Stimulated activated CD8-positive, alpha-beta memory T cell treated with anti-CD3 and anti-CD28 coated beads, Interleukin-2, amount 100 ng/mL, for 48 hours (primary cell): ENCODE data around the gene ZNF76.
A peak's percentile ranks its signal among the peaks of the same experiment; 100 is the strongest.
"Not testable (repeated sequence)": the region's sequence is repeated elsewhere in the genome, so short reads cannot be mapped to it uniquely, and the experiment has no call there.

Experiments used
- DNase-seq, 2 donors: peaks; one replicate each; pipeline ENCODE4 v3.0.0-alpha.2; 2020; ENCODE audit warnings: low read depth in 2 of 2

The ZNF76 gene

GRCh38 chr6:35328965-35329364 lies 69.4 kb downstream of the ZNF76 start:
- DNase-seq: not testable (repeated sequence)

GRCh38 chr6:35330541-35331119 lies 71.1 kb downstream of the ZNF76 start:
- no peak for DNase-seq

DNA sequence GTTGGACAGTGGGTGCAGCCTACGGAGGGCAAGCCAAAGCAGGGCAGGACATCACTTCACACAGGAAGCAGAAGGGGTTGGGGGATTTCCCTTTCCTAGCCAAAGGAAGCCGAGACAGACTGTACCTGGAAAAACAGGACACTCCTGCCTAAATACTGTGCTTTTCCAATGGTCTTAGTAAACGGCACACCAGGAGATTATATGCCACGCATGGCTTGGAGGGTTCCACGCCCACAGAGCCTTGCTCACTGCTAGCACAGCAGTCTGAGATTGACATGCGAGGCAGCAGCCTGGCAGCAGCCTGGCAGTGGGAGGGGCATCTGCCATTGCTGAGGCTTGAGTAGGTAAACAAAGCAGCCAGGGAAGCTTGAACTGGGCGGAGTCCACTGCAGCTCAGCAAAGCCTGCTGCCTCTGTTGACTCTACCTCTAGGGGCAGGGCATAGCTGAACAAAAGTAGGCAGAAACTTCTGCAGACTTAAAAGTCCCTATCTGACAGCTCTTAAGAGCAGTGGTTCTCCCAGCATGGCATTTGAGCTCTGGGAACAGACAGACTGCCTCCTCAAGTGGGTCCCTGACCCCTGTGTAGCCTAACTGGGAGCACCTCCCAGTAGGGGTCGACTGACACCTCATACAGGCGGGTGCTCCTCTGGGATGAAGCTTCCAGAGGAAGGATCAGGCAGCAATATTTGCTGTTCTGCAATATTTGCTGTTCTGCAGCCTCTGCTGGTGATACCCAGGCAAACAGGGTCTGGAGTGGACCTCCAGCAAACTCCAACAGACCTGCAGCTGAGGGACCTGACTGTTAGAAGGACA lies 72.7 kb downstream of the ZNF76 start:
- DNase-seq: peak in 1 of 2 donors; percentile 24

- DNase-seq: no peak
Observed at GRCh38 chr6:35341557-35341956, 82.0 kb downstream of the ZNF76 start.

GRCh38 chr6:35342258-35343091 lies 82.9 kb downstream of the ZNF76 start, which contains the start of gene PPARD:
TSS of gene PPARD (plus strand) at chr6:35342558. CDS start at chr6:35411088, 68,530 bp downstream.
- DNase-seq: peak; percentile 97 to 98

- DNase-seq: no peak
Observed at GRCh38 chr6:35343092-35343834, 83.7 kb downstream of the ZNF76 start.

GRCh38 chr6:35343835-35344550 lies 84.5 kb downstream of the ZNF76 start:
- no peak for DNase-seq
